ENCODE results near the gene CD27. TPM values are rescaled to one million over a fixed set of nuclear protein-coding genes. Genes with fewer than 3 reads are reported as not detected.
"Not testable (repeated sequence)": the region's sequence is repeated elsewhere in the genome, so short reads cannot be mapped to it uniquely, and the experiment has no call there.

Gene CD27
- total RNA-seq, 4 donors from 2014 or later = 0.50 to 0.96 (median 0.65) TPM; not detected in 1

DNA sequence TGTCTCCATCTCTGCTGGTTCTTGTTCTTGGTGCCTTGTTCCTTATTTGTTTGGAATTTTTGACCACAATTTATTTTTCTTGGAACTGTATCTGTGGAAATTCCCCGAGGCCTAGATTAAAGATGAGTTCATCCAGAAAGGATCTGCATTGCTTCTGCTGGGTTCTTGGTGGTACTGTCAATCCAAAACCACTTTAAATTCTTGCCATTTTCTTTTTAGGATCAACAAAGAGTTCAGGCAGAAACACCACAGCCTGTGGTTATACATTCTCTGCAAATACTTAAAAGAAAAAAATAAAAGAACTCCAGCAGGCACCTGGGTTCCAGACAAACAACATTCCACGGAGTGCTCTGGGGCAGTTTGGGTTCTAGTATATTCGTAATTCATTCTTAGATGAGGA, 31.7 kb downstream of the CD27 start:
- ATAC-seq (ENCODE audit: low FRiP score) = no peak
- TF ChIP-seq, protein P1, sequence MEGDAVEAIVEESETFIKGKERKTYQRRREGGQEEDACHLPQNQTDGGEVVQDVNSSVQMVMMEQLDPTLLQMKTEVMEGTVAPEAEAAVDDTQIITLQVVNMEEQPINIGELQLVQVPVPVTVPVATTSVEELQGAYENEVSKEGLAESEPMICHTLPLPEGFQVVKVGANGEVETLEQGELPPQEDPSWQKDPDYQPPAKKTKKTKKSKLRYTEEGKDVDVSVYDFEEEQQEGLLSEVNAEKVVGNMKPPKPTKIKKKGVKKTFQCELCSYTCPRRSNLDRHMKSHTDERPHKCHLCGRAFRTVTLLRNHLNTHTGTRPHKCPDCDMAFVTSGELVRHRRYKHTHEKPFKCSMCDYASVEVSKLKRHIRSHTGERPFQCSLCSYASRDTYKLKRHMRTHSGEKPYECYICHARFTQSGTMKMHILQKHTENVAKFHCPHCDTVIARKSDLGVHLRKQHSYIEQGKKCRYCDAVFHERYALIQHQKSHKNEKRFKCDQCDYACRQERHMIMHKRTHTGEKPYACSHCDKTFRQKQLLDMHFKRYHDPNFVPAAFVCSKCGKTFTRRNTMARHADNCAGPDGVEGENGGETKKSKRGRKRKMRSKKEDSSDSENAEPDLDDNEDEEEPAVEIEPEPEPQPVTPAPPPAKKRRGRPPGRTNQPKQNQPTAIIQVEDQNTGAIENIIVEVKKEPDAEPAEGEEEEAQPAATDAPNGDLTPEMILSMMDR (IDR thresholded peaks at IDR 0.05) = no peak
- no peak for DNase-seq (ENCODE audit: low spot score)

DNA sequence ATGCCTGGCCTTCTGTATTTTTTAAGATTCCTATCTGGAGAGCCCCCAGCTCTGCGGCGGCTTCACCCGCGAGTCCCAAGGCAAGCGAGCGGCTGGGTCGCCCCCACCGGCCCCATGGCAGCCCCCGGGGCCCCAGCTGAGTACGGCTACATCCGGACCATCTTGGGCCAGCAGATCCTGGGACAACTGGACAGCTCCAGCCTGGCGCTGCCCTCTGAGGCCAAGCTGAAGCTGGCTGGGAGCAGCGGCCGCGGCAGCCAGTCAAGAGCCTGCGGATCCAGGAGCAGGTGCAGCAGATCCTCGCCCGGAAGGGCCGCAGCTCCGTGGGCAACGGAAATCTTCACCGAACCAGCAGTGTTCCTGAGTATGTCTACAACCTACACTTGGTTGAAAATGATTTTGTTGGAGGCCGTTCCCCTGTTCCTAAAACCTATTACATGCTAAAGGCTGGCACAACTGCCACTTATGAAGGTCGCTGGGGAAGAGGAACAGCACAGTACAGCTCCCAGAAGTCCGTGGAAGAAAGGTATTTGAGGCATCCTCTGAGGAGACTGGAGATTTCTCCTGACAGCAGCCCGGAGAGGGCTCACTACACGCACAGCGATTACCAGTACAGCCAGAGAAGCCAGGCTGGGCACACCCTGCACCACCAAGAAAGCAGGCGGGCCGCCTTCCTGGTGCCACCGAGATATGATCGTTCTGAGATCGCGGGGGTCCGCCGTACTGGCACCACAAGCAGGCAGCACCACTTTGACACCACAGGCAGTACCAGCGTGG, 33.0 kb downstream of the CD27 start:
- not testable (repeated sequence) for ATAC-seq (ENCODE audit: low FRiP score); DNase-seq (ENCODE audit: low spot score)

DNA sequence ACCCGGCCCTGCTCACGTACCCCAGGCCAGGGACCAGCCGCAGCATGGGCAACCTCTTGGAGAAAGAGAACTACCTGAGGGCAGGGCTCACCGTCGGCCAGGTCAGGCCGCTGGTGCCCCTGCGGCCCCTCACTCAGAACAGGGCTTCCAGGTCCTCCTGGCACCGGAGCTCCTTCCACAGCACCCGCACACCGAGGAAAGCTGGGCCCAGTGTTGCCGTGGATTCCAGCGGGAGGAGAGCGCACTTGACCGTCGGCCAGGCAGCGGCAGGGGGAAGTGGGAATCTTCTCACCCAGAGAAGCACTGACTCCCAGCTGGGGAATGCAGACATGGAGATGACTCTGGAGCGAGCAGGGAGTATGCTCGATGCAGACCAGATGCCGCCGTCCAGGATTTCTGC, 33.7 kb downstream of the CD27 start:
- ATAC-seq (ENCODE audit: low FRiP score) = no peak
- TF ChIP-seq, protein P1 (IDR thresholded peaks at IDR 0.05) = no peak
- DNase-seq (ENCODE audit: low spot score) = no peak

DNA sequence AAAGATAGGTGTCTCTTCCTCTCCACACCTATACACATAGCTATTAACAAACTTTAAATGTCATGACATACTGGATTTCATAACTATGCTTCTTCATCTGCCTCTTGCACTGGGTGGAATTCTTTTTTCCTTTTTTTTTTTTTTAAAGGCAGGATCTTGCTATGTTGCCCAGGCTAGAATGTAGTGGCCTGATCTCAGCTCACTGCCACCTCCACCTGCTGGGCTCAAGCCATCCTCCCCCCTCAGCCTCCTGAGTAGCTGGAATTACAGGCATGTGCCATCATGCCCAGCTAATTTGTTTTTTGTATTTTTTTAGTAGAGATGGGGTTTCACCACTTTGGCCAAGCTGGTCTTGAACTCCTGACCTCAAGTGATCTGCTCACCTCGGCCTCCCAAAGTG, 43.5 kb downstream of the CD27 start:
- DNase-seq (ENCODE audit: low spot score) (no peak), ATAC-seq (ENCODE audit: low FRiP score) (no peak)
- TF ChIP-seq, protein P1 (IDR thresholded peaks at IDR 0.05) = no peak

DNA sequence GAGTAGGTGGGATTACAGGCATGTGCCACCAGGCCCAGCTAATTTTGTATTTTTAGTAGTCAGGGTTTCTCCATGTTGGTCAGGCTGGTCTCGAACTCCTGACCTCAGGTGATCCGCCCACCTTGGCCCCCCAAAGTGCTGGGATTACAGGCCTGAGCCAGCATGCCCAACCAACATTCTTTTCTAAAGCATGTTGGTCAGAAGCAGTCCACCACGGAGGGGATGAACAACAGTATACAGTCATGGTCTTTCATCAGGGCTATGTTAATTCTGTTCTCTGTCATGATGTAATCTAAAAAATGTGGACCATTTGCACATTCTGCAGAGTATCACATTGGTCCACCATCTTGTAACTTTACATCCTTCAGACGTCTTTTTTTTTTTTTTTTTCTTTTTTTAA, 44.7 kb downstream of the CD27 start:
- no peak for DNase-seq (ENCODE audit: low spot score)
- no peak for ATAC-seq (ENCODE audit: low FRiP score)
- TF ChIP-seq, protein P1 (IDR thresholded peaks at IDR 0.05) = no peak

DNA sequence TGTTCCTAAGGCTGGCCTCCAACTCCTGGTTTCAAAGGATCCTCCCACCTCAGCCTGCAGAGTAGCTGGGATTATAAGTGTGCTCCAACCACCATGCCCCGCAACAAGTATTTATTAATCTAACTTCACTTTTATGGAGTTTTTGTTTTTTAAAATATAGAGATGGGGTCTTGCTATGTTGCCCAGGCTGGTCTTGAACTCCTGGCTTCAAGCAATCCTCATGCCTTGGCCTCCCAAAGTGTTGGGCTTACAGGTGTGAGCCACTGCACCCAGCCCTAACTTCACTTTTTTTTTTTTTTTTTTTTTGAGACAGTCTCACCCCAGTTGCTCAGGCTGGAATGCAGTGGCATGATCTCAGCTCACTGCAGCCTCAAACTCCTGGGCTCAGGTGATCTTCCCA, 45.9 kb downstream of the CD27 start:
- not testable (repeated sequence) for DNase-seq (ENCODE audit: low spot score); ATAC-seq (ENCODE audit: low FRiP score)

DNA sequence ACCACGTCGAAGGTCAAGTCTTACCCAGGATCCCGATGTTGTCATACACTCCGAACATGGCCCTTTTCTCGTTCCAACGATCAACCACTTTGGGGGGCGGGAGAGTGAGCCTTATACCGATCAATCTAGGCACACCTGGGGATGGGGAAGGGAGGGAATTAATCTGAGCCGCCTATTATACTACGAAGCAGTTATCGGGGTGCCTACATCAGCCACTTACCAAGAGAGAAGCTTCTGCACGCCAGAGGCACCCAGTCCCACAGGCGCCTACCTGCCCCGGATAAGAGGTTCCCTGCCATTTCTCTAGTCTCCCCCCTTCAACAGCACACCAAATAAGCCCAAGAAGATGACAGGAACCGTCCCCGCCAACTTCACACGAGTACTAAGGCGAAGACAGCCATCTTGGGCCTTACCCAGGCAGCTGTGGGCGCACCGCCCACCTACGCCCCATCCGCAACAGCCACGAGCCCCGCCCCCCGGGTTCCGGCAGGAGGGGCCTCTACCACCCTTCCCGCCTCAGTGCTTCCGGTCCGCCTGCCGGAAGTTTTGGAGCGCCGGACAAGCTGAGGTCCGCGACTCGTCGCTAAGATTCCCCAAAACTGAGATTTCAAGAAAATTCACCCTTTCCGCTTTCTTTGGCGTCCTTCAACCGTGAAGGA, 48.2 kb downstream of the CD27 start, which contains the start of gene MRPL51:
TSS of gene MRPL51 (minus strand) at position 425 of the 659 bp plus-strand sequence. CDS start at position 299, 126 bp downstream.
- ATAC-seq (ENCODE audit: low FRiP score) (peak; percentile 92), DNase-seq (ENCODE audit: low spot score) (peak; percentile 90)
- TF ChIP-seq, protein P1 (IDR thresholded peaks at IDR 0.05) = no peak
